ENCODE data around the gene ZSCAN9.

- no peak for TF ChIP-seq CTCF (IDR thresholded peaks at IDR 0.05)
- no peak for TF ChIP-seq POLR2A (IDR thresholded peaks at IDR 0.05)
Measured at GRCh38 chr6:28211840-28212509, 13.1 kb upstream of the ZSCAN9 start.

Data from testis (tissue), 2 donors.